HUES64 (cell line): Measurements from ENCODE around the gene TSPAN32.

Experiments used
- H3K27ac ChIP-seq: 2 replicates; pipeline ENCODE4 v1.7.0; 2013; ENCODE audit warnings: low read depth, low read length, inconsistent platforms
- H3K27me3 ChIP-seq: 2 replicates; pipeline ENCODE4 v1.6.1; 2013; ENCODE audit warnings: mild to moderate bottlenecking, low read length; ENCODE audit not compliant: insufficient read depth
- H3K36me3 ChIP-seq: 2 replicates; pipeline ENCODE4 v1.6.1; 2013; ENCODE audit warnings: mild to moderate bottlenecking, low read length; ENCODE audit not compliant: insufficient read depth
- H3K4me1 ChIP-seq: 2 replicates; pipeline ENCODE4 v1.6.1; 2013; ENCODE audit warnings: mild to moderate bottlenecking, low read length, moderate library complexity; ENCODE audit not compliant: insufficient read depth
- H3K4me3 ChIP-seq: 2 replicates; pipeline ENCODE4 v1.5.1; 2013; ENCODE audit warnings: mild to moderate bottlenecking, low read length, moderate library complexity
- H3K9ac ChIP-seq: 2 replicates; pipeline ENCODE4 v1.6.1; 2013; ENCODE audit warnings: mild to moderate bottlenecking, low read depth, low read length
- H3K9me3 ChIP-seq: 2 replicates; pipeline ENCODE4 v1.6.1; 2013; ENCODE audit warnings: low read depth, low read length; ENCODE audit not compliant: insufficient read depth
- WGBS: fragments of 150-250, 120-280 bp; methylation state at CpG from one replicate; pipeline ENCODE4 v1.1.7; 2013; ENCODE audit warnings: missing lambda C conversion rate; 5-methylcytosine and 5-hydroxymethylcytosine counted together

The TSPAN32 gene

DNA sequence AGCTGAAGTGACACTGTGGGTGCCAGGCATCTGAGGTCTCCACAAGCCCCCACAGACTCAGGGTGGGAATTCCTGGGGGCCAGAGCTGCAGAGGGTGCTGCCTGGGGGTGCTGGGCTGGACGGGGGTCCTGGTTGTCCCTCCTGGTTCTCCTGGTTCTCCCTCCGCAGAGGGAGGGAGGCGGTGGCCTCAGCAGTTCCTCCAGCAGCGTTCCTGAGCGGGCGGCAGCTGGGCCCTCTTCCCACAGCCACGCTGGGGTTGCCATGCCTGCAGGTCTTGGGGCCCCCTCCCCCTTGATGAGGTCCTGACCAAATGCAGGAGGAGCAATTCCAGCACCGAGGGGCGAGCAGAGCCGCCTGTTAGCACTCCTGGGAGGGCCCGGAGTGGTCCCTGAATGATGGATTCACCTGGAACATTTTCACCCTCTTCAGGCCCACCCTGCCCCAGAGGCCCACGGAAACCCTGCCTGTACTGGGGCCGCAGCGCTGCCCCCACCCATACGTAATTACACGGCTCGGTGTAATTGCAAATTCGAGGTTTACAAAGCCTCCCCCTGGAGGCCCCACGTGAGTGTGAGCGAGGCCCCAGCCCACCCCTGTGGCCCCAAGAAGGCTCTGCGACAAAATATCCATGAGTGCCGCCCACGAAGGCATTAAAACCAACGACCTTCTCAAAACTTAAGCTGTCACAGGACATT is 730 bp upstream of the TSPAN32 start:
- WGBS, result 86% methylated on average over 24 of the region's 24 CpGs
- Histone ChIP-seq H3K36me3 (no peaks in the 10 kb centered on the region), H3K27me3 (no peaks in the 10 kb centered on the region), H3K9me3 (no peaks in the 10 kb centered on the region), H3K27ac (no peak overlapping the region), H3K4me3 (no peak overlapping the region), H3K4me1 (no peaks in the 10 kb centered on the region), H3K9ac (no peak overlapping the region)

GRCh38 chr11:2302306-2302895 is 588 bp downstream of the TSPAN32 start:
- H3K4me1 ChIP-seq, result no peaks in the 10 kb centered on the region
- H3K27ac ChIP-seq, result no peak overlapping the region
- 94% methylated on average over 16 of the region's 16 CpGs for WGBS
- H3K9me3 ChIP-seq, result no peaks in the 10 kb centered on the region
- H3K4me3 ChIP-seq, result no peak overlapping the region
- no peaks in the 10 kb centered on the region for H3K36me3 ChIP-seq
- H3K27me3 ChIP-seq, result no peaks in the 10 kb centered on the region
- H3K9ac ChIP-seq, result no peak overlapping the region

- WGBS, result 91% methylated on average over 18 of the region's 18 CpGs
- Histone ChIP-seq H3K4me3 (no peak overlapping the region), H3K9ac (no peak overlapping the region), H3K36me3 (no peaks in the 10 kb centered on the region), H3K27me3 (no peaks in the 10 kb centered on the region), H3K9me3 (no peaks in the 10 kb centered on the region), H3K27ac (no peak overlapping the region), H3K4me1 (no peaks in the 10 kb centered on the region)
Observed at GRCh38 chr11:2302896-2303626, 1.2 kb downstream of the TSPAN32 start.

DNA sequence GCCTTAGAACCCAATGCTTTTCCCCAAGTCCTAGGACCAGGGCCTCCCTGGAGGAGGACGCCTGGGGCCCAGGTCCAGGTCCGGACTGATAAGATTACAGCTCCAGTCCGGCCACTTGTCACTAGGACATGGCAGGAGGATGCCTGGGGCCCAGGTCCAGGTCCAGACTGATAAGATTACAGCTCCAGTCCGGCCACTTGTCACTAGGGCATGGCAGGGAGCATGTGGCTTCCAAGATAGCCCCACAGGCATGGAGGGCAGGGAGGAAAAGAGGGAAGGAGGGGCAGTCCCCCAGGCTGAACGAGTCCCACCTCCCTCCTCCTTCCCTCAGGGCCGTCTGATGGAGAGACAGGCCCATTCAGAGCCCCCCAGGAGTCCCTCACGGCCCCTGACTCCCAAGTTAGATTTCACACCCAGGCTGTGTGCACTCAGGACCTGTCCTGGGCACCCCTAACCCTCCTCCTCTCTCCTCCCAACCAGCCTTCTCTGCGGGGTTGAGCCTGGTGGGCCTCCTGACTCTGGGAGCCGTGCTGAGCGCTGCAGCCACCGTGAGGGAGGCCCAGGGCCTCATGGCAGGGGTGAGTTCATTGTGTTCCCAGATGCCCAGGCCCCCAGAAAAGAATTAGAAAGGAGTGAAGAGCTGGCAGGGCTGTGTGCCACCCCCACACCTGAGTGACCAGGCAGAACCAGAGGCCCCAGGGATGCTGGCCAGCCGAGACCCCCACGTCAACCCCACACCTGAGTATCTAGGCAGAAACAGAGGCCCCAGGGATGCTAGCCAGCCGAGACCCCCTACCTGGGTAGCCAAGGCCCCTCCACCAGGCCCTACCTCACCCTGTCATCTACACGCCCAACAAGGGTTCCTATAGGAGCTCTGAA is 2.1 kb downstream of the TSPAN32 start:
- no peaks in the 10 kb centered on the region for H3K36me3 ChIP-seq
- no peaks in the 10 kb centered on the region for H3K27me3 ChIP-seq
- no peak overlapping the region for H3K27ac ChIP-seq
- WGBS, result 80% methylated on average over 15 of the region's 15 CpGs
- H3K4me3 ChIP-seq, result no peak overlapping the region
- H3K9me3 ChIP-seq, result no peaks in the 10 kb centered on the region
- H3K9ac ChIP-seq, result no peak overlapping the region
- no peaks in the 10 kb centered on the region for H3K4me1 ChIP-seq

GRCh38 chr11:2304506-2305139 is 2.8 kb downstream of the TSPAN32 start:
- Histone ChIP-seq H3K4me1 (no peaks in the 10 kb centered on the region), H3K4me3 (no peak overlapping the region), H3K27me3 (no peaks in the 10 kb centered on the region), H3K9ac (no peak overlapping the region), H3K9me3 (no peaks in the 10 kb centered on the region), H3K36me3 (no peaks in the 10 kb centered on the region), H3K27ac (no peak overlapping the region)
- WGBS, result 86% methylated on average over 14 of the region's 14 CpGs

DNA sequence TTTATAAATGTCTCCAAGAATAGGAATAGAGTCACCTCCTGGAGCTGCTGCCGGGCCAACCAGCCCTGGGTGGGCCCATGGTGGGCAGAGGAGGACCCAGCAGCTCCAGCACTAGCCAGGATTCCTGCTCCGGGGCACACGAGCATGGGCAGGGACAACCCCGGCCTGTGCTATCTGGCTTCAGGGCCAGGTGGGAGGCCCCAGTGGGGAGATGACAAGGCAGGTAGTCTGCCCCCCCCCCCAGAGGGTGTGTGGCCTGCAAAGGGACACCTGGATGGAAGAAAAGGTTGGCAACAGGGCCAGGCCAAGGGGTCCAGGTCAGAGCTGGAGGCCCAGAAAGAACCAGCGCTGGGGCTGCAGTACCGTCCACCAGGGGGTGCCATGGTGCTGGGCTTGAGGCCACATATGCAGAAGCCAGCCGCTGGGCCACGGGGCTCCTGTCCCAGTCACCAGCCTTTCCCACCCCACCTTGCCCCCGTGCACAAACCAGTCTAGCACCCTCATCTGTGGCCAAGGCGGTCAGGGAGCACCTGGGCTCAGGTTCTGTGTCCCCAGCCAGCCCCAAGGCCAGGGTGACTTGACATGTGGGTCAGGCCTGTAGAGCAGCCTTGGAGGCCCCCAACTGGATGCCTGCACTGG is 3.4 kb downstream of the TSPAN32 start:
- H3K36me3 ChIP-seq, result no peaks in the 10 kb centered on the region
- no peak overlapping the region for H3K27ac ChIP-seq
- no peak overlapping the region for H3K9ac ChIP-seq
- H3K9me3 ChIP-seq, result no peaks in the 10 kb centered on the region
- 42% methylated on average over 10 of the region's 10 CpGs for WGBS
- no peaks in the 10 kb centered on the region for H3K27me3 ChIP-seq
- H3K4me1 ChIP-seq, result no peaks in the 10 kb centered on the region
- H3K4me3 ChIP-seq, result no peak overlapping the region

- no peak overlapping the region for H3K27ac ChIP-seq
- 77% methylated on average over 11 of the region's 12 CpGs for WGBS
- H3K9ac ChIP-seq, result no peak overlapping the region
- no peak overlapping the region for H3K4me3 ChIP-seq
- no peaks in the 10 kb centered on the region for H3K4me1 ChIP-seq
- H3K36me3 ChIP-seq, result no peaks in the 10 kb centered on the region
- no peaks in the 10 kb centered on the region for H3K9me3 ChIP-seq
- no peaks in the 10 kb centered on the region for H3K27me3 ChIP-seq
Observed at GRCh38 chr11:2305788-2306451, 4.1 kb downstream of the TSPAN32 start.

GRCh38 chr11:2306452-2306823 is 4.6 kb downstream of the TSPAN32 start:
- Histone ChIP-seq H3K36me3 (no peaks in the 10 kb centered on the region), H3K9ac (no peak overlapping the region), H3K4me1 (no peaks in the 10 kb centered on the region), H3K9me3 (no peaks in the 10 kb centered on the region), H3K27ac (no peak overlapping the region), H3K4me3 (no peak overlapping the region), H3K27me3 (no peaks in the 10 kb centered on the region)
- WGBS, result 85% methylated on average over 4 of the region's 4 CpGs

DNA sequence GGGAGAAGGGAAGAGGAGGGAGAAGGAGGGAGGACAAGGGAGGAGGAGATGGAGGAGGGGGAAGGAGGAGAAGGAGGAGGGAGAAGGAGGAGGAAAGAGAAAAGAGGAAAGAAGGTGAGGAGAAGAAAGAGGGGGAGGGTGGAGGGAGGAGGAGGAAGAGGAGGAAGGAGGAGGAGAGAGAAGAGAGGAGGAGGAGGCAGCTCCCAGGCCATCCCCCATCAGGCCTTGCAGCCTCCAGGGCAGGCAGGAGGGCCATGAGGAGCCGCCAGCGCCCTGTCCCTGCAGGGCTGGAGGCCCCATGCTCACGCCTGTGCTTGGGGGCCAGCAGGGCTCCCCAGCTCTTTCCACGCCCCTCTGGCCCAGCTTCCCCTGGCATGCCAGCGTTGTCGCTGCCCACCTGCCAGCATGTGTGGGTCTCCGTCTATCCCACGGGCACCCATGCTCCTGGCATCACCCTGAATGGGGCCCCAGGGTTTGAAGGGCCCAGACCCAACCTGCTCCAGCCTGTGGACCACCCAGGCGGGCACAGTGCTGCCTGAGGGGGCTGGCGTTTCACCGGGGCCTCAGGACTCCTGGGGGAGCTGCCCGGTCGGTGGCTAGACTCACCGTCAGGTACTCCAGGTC is 5.2 kb downstream of the TSPAN32 start:
- Histone ChIP-seq H3K4me3 (no peak overlapping the region), H3K9me3 (no peaks in the 10 kb centered on the region), H3K4me1 (no peaks in the 10 kb centered on the region), H3K27me3 (no peaks in the 10 kb centered on the region), H3K27ac (no peak overlapping the region), H3K36me3 (no peaks in the 10 kb centered on the region), H3K9ac (no peak overlapping the region)
- WGBS, result 82% methylated on average over 14 of the region's 14 CpGs
